CD8-positive, alpha-beta memory T cell (primary cell): ENCODE measurements around the gene CHCHD6. TPM values are rescaled to one million over a fixed set of nuclear protein-coding genes. Genes with fewer than 3 reads are reported as not detected.

Experiments
- CTCF ChIA-PET: fragments of 350-600 bp; sonication (Branson Sonifier 250); formaldehyde crosslinking; loops from one replicate; lab custom pipeline; 2021; ENCODE audit warnings: antibody characterized with exemption; lab: Charles Lee
- POLR2A ChIA-PET: fragments of 350-600 bp; sonication (Branson Sonifier 250); formaldehyde crosslinking; loops from one replicate; lab custom pipeline; 2021; ENCODE audit warnings: antibody characterized with exemption; lab: Charles Lee
- DNase-seq, 5 donors: peaks; one replicate each; pipeline versions ENCODE4 v3.0.0 to v3.0.0-alpha.2; 2020 to 2022; ENCODE audit warnings: mixed read lengths in 1 of 5
- H3K27ac ChIP-seq: one replicate; pipeline ENCODE4 v1.7.0; 2013; ENCODE audit warnings: low read depth, mild to moderate bottlenecking, low read length, moderate library complexity
- H3K27me3 ChIP-seq: 2 replicates; pipeline ENCODE4 v1.7.0; 2013; ENCODE audit warnings: low read length, mild to moderate bottlenecking; ENCODE audit not compliant: insufficient read depth, poor library complexity, severe bottlenecking
- H3K36me3 ChIP-seq: 2 replicates; pipeline ENCODE4 v1.7.0; 2013; ENCODE audit warnings: mild to moderate bottlenecking, low read length, moderate library complexity; ENCODE audit not compliant: insufficient read depth
- H3K4me1 ChIP-seq: 2 replicates; pipeline ENCODE4 v1.7.0; 2013; ENCODE audit warnings: mild to moderate bottlenecking, low read length, moderate library complexity; ENCODE audit not compliant: insufficient read depth
- H3K4me3 ChIP-seq: 2 replicates; pipeline ENCODE4 v1.7.0; 2013; ENCODE audit warnings: mild to moderate bottlenecking, low read length
- H3K9me3 ChIP-seq: 2 replicates; pipeline ENCODE4 v1.7.0; 2013; ENCODE audit warnings: mild to moderate bottlenecking, low read length
- H3K27ac Mint-ChIP-seq, 8 donors: one replicate each; pipeline ENCODE4 v1.8.0; 2020 to 2021; ENCODE audit warnings: mixed read lengths in 8 of 8, mild to moderate bottlenecking in 6 of 8, inconsistent platforms in 3 of 8, moderate library complexity in 3 of 8
- H3K27me3 Mint-ChIP-seq, 2 donors: one replicate each; pipeline ENCODE4 v1.8.0; 2020 to 2021; ENCODE audit warnings: mixed read lengths in 2 of 2, mild to moderate bottlenecking in 1 of 2, moderate library complexity in 1 of 2
- H3K36me3 Mint-ChIP-seq, 3 donors: one replicate each; pipeline ENCODE4 v1.8.0; 2020 to 2021; ENCODE audit warnings: mixed read lengths in 3 of 3, inconsistent platforms in 1 of 3, mild to moderate bottlenecking in 1 of 3
- H3K4me1 Mint-ChIP-seq, 3 donors: one replicate each; pipeline ENCODE4 v1.8.0; 2020 to 2021; ENCODE audit warnings: mixed read lengths in 3 of 3, inconsistent platforms in 1 of 3, mild to moderate bottlenecking in 1 of 3
- H3K4me3 Mint-ChIP-seq, 7 donors: one replicate each; pipeline ENCODE4 v1.8.0; 2020 to 2021; ENCODE audit warnings: mixed read lengths in 7 of 7, mild to moderate bottlenecking in 6 of 7, moderate library complexity in 4 of 7, inconsistent platforms in 2 of 7
- H3K9me3 Mint-ChIP-seq, 5 donors: one replicate each; pipeline ENCODE4 v1.8.0; 2020 to 2022; ENCODE audit warnings: mixed read lengths in 5 of 5, mild to moderate bottlenecking in 3 of 5, moderate library complexity in 2 of 5, inconsistent platforms in 1 of 5
- polyA plus RNA-seq: library from polyadenylated mRNA; unstranded; fragments of 300-500 nt; fragmentation: Illumina TruSeq; gene quantifications from one replicate; pipeline ENCODE4 v1.2.3, GENCODE V29; 2021
- total RNA-seq, 2 experiments: library from RNA; stranded (reverse); gene quantifications; one replicate each; pipeline ENCODE4 v1.2.3, GENCODE V29; 2021

Gene CHCHD6
- total and polyA plus RNA-seq, 3 experiments from 2014 or later = 12.0 to 16.7 (median 15.0) TPM

- ChIA-PET POLR2A (no interaction called here), CTCF (no interaction called here)
- Histone ChIP-seq H3K4me3 (no peak overlapping the region), H3K9me3 (no peaks in the 10 kb centered on the region), H3K4me1 (no peaks in the 10 kb centered on the region), H3K27me3 (no peaks in the 10 kb centered on the region), H3K36me3 (no peaks in the 10 kb centered on the region), H3K27ac (no peak overlapping the region)
- Mint-ChIP-seq H3K4me3 (no peak overlapping the region), H3K9me3 (peaks cover 0 to 3% (median 0%) of the 10 kb centered on the region in 5 donors), H3K4me1 (peaks cover 0 to 2% (median 0%) of the 10 kb centered on the region in 3 donors), H3K27me3 (no peaks in the 10 kb centered on the region), H3K27ac (peak overlapping the region in 1 of 8 donors; percentile 5), H3K36me3 (peaks cover 2 to 12% (median 6%) of the 10 kb centered on the region in 3 donors)
- DNase-seq = no peak
Measured at GRCh38 chr3:126760541-126760940, 56.5 kb downstream of the CHCHD6 start.

DNA sequence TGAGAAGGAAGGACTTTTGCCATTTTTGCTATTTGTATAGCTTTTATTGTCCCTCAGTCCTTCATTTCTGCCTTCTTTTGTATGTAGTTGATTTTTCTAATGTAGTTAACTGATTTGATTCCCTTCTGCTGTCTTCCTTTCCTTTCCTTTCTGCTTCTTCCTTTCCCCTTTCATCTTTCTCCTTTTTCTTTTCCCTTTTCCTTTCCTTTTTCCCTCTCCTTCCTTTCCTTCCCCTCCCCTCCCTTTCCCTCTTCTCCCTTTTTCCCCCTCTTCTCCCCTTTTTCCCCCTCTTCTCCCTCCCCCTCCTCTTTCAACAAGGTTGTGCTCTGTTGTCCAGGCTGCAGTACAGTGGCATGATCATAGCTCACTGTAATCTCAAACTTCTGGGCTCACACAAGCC lies 59.0 kb downstream of the CHCHD6 start:
- ChIA-PET POLR2A (no interaction called here), CTCF (no interaction called here)
- no peaks in the 10 kb centered on the region for H3K9me3 ChIP-seq
- H3K4me1 ChIP-seq = no peaks in the 10 kb centered on the region
- Mint-ChIP-seq H3K4me3 (no peak overlapping the region), H3K9me3 (peaks cover 0 to 8% (median 4%) of the 10 kb centered on the region in 5 donors), H3K27ac (no peak overlapping the region), H3K4me1 (peaks cover 0 to 2% (median 0%) of the 10 kb centered on the region in 3 donors), H3K27me3 (no peaks in the 10 kb centered on the region), H3K36me3 (peaks cover 2 to 30% (median 22%) of the 10 kb centered on the region in 3 donors)
- no peak overlapping the region for H3K4me3 ChIP-seq
- DNase-seq = no peak
- no peaks in the 10 kb centered on the region for H3K27me3 ChIP-seq
- no peaks in the 10 kb centered on the region for H3K36me3 ChIP-seq
- H3K27ac ChIP-seq = no peak overlapping the region

- CTCF ChIA-PET = no interaction called here
- DNase-seq = no peak
Measured at GRCh38 chr3:126765187-126766069, 61.4 kb downstream of the CHCHD6 start.

GRCh38 chr3:126766653-126767052 lies 62.6 kb downstream of the CHCHD6 start:
- no peak for DNase-seq
- no peak overlapping the region for H3K27ac ChIP-seq
- Mint-ChIP-seq H3K4me3 (no peak overlapping the region), H3K4me1 (peaks cover 2 to 3% (median 2%) of the 10 kb centered on the region in 3 donors), H3K36me3 (peaks cover 0 to 54% (median 30%) of the 10 kb centered on the region in 3 donors), H3K27ac (no peak overlapping the region), H3K9me3 (peaks cover 17 to 38% (median 28%) of the 10 kb centered on the region in 5 donors), H3K27me3 (peaks cover 0 to 1% of the 10 kb centered on the region in 2 donors)
- H3K9me3 ChIP-seq = no peaks in the 10 kb centered on the region
- ChIA-PET CTCF (no interaction called here), POLR2A (no interaction called here)
- no peaks in the 10 kb centered on the region for H3K27me3 ChIP-seq
- H3K36me3 ChIP-seq = no peaks in the 10 kb centered on the region
- H3K4me1 ChIP-seq = no peaks in the 10 kb centered on the region
- no peak overlapping the region for H3K4me3 ChIP-seq

More at GRCh38 chr3:126765187-126766069, 61.4 kb downstream of the CHCHD6 start:
- Mint-ChIP-seq H3K9me3 (peaks cover 11 to 27% (median 22%) of the 10 kb centered on the region in 5 donors), H3K27me3 (peaks cover 0 to 1% of the 10 kb centered on the region in 2 donors), H3K36me3 (peaks cover 0 to 49% (median 28%) of the 10 kb centered on the region in 3 donors), H3K4me1 (peaks cover 0 to 2% (median 2%) of the 10 kb centered on the region in 3 donors), H3K27ac (no peak overlapping the region), H3K4me3 (no peak overlapping the region)
- Histone ChIP-seq H3K9me3 (no peaks in the 10 kb centered on the region), H3K27me3 (no peaks in the 10 kb centered on the region), H3K4me1 (no peaks in the 10 kb centered on the region), H3K27ac (no peak overlapping the region), H3K36me3 (no peaks in the 10 kb centered on the region), H3K4me3 (no peak overlapping the region)
- POLR2A ChIA-PET = no interaction called here

DNA sequence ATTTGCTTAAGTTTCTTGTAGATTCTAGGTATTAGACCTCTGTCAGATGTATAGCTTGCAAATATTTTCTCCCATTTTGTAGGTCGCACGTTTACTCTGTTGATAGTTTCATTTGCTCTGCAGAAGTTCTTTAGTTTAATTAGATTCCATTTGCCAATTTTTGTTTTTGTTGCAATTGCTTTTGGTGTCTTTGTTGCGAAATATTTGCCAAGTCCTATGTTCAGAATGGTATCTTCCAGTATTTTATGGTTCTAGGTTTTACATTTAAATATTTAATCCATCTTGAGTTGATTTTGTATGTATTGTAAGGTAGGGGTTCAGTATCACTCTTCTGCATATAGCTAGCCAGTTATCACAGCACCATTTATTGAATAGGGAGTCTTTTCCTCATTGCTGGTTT lies 64.9 kb downstream of the CHCHD6 start:
- ChIA-PET POLR2A (no interaction called here), CTCF (no interaction called here)
- Histone ChIP-seq H3K4me3 (no peak overlapping the region), H3K36me3 (no peaks in the 10 kb centered on the region), H3K27me3 (no peaks in the 10 kb centered on the region), H3K4me1 (no peaks in the 10 kb centered on the region), H3K9me3 (no peaks in the 10 kb centered on the region), H3K27ac (no peak overlapping the region)
- Mint-ChIP-seq H3K9me3 (peaks cover 24 to 48% (median 33%) of the 10 kb centered on the region in 5 donors), H3K27ac (no peak overlapping the region), H3K36me3 (peaks cover 0 to 68% (median 33%) of the 10 kb centered on the region in 3 donors), H3K4me1 (peaks cover 0 to 5% (median 2%) of the 10 kb centered on the region in 3 donors), H3K27me3 (peaks cover 0 to 1% of the 10 kb centered on the region in 2 donors), H3K4me3 (no peak overlapping the region)
- no peak for DNase-seq

- H3K36me3 Mint-ChIP-seq = peaks cover 0 to 63% (median 29%) of the 10 kb centered on the region in 3 donors
- H3K9me3 Mint-ChIP-seq = peaks cover 24 to 48% (median 33%) of the 10 kb centered on the region in 5 donors
- peaks cover 0 to 5% (median 2%) of the 10 kb centered on the region in 3 donors for H3K4me1 Mint-ChIP-seq
- Histone ChIP-seq H3K27me3 (no peaks in the 10 kb centered on the region), H3K4me1 (no peaks in the 10 kb centered on the region), H3K9me3 (no peaks in the 10 kb centered on the region), H3K36me3 (no peaks in the 10 kb centered on the region), H3K4me3 (no peak overlapping the region), H3K27ac (no peak overlapping the region)
- ChIA-PET CTCF (no interaction called here), POLR2A (no interaction called here)
- no peak for DNase-seq
- peaks cover 0 to 1% of the 10 kb centered on the region in 2 donors for H3K27me3 Mint-ChIP-seq
- no peak overlapping the region for H3K4me3 Mint-ChIP-seq
- no peak overlapping the region for H3K27ac Mint-ChIP-seq
Measured at GRCh38 chr3:126770096-126770495, 66.1 kb downstream of the CHCHD6 start.

DNA sequence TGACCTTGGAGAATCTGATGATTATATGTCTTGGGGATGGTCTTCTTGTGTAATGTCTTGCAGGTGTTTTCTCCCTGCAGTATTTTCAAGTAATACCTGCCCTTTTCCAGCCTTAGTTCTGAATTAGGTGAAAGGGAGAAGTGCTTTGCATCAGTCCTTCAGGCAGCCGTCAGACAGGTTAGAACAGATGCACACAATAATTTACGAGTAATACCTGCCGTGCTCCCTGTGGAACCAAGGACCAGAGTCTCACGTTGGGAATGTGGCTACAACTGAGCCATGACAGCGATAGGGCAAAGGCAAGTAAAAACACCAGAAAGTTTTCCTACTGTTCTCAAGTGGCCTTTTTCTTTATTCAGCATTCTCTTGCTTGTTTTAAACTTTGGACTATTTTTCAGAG lies 69.1 kb downstream of the CHCHD6 start:
- POLR2A ChIA-PET = no interaction called here
- H3K27me3 ChIP-seq = no peaks in the 10 kb centered on the region
- no peak for DNase-seq
- H3K9me3 ChIP-seq = no peaks in the 10 kb centered on the region
- H3K27ac ChIP-seq = no peak overlapping the region
- Mint-ChIP-seq H3K36me3 (peaks cover 2 to 40% (median 11%) of the 10 kb centered on the region in 3 donors), H3K27me3 (peaks cover 0 to 1% of the 10 kb centered on the region in 2 donors), H3K27ac (no peak overlapping the region), H3K9me3 (peaks cover 21 to 42% (median 27%) of the 10 kb centered on the region in 5 donors), H3K4me1 (peaks cover 0 to 5% (median 1%) of the 10 kb centered on the region in 3 donors), H3K4me3 (no peak overlapping the region)
- H3K4me1 ChIP-seq = no peaks in the 10 kb centered on the region
- H3K36me3 ChIP-seq = no peaks in the 10 kb centered on the region
- CTCF ChIA-PET = no interaction called here
- H3K4me3 ChIP-seq = no peak overlapping the region

GRCh38 chr3:126773783-126774182 lies 69.7 kb downstream of the CHCHD6 start:
- Histone ChIP-seq H3K4me1 (no peaks in the 10 kb centered on the region), H3K27ac (no peak overlapping the region), H3K27me3 (no peaks in the 10 kb centered on the region), H3K4me3 (no peak overlapping the region), H3K9me3 (no peaks in the 10 kb centered on the region), H3K36me3 (no peaks in the 10 kb centered on the region)
- no peak overlapping the region for H3K27ac Mint-ChIP-seq
- ChIA-PET CTCF (no interaction called here), POLR2A (no interaction called here)
- no peak overlapping the region for H3K4me3 Mint-ChIP-seq
- peaks cover 15 to 37% (median 22%) of the 10 kb centered on the region in 5 donors for H3K9me3 Mint-ChIP-seq
- peaks cover 0 to 1% of the 10 kb centered on the region in 2 donors for H3K27me3 Mint-ChIP-seq
- H3K4me1 Mint-ChIP-seq = peaks cover 0 to 5% (median 0%) of the 10 kb centered on the region in 3 donors
- DNase-seq = no peak
- peaks cover 2 to 34% (median 9%) of the 10 kb centered on the region in 3 donors for H3K36me3 Mint-ChIP-seq
